ENCODE measurements around the gene FAHD2B. TPM values are rescaled to one million over a fixed set of nuclear protein-coding genes. Genes with fewer than 3 reads are reported as not detected.
"Not testable (repeated sequence)": the region's sequence is repeated elsewhere in the genome, so short reads cannot be mapped to it uniquely, and the experiment has no call there.

The FAHD2B gene
- total RNA-seq, 1 experiment from 2014 or later, result 8.9 TPM

DNA sequence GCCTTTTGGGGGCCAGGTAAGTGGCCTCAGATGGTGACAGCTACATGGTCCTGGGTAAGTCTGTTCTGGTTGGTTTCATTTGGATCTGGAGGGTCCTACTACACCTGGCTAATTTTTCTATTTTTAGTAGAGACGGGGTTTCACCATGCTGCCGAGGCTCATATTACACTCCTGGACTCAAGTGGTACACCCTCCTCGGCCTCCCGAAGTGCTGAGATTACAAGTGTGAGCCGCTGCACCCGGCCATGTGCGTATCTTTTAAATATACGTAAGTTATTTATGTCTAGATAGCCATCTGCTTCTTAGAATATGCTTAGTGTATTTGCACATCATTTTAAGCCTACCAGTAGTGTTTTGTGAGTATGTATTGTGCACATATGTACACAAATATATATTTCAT, 17.5 kb downstream of the FAHD2B start:
- in situ Hi-C loops (cut with HindIII; ENCODE audit: low pct_unique_long_range_greater_than_20kb, low sequenced_read_pairs); DNase-seq (ENCODE audit: low read depth): not testable (repeated sequence)

DNA sequence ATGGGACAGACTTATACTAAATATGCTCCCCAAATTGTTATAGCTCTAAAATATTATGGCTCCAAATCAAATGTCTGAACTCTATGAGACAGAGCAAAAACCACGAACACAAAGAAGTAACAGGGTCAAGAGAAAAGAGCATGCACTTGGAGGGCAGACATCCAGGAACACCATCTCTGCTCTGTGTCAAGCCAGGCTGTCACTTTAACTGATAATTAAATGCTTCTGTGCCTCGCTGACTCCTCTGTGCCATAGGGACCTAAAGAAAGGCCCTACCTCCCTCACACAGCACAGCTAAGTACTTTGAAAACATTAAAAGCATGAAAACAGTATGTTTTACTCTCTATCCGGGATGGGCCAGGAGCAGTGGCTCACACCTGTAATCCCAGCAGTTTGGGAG, 23.8 kb downstream of the FAHD2B start:
- in situ Hi-C loops (cut with HindIII; ENCODE audit: low pct_unique_long_range_greater_than_20kb, low sequenced_read_pairs); DNase-seq (ENCODE audit: low read depth): not testable (repeated sequence)

DNA sequence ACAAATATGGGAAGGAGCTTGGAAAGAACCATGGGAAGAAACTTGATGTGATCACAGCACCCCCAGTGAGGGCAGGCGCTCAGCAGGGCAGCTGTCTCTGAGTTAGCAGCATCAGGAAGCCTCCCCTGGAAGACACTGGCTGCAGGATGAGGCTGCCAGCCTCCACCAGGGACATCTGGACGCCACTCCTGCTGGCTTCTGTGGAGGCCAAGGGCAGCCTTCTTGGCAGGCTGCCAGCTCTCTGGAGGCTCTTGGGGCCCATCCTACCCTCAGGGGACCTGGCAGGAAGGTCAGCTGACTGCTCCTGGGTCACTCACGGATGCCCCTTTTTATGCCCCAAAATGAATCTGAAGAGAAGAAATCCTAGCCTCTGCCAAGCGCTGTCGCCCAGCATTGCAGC, 26.0 kb downstream of the FAHD2B start:
- DNase-seq (ENCODE audit: low read depth); in situ Hi-C loops (cut with HindIII; ENCODE audit: low pct_unique_long_range_greater_than_20kb, low sequenced_read_pairs): not testable (repeated sequence)

DNA sequence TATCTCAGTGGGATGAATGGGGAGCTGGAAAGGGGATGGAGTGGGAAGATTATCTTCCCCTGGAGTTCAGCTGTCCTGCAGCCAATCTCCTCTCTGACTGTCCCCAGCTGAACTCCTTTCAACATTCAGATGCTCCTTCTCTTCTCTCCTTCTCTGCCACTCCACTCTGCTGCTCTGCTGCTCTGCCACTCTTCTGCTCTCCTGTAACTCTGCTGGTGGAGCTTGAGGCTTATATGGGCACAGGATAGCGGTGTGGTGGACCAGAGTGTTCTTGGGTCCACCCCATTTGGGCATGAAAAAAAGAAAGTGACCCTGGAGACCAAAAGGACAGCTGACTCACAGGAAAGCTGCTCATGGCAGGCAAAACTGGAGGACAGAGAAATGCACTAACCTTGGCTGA, 26.6 kb downstream of the FAHD2B start:
- in situ Hi-C loops (cut with HindIII; ENCODE audit: low pct_unique_long_range_greater_than_20kb, low sequenced_read_pairs), result no loop called here
- no peak for DNase-seq (ENCODE audit: low read depth)

DNA sequence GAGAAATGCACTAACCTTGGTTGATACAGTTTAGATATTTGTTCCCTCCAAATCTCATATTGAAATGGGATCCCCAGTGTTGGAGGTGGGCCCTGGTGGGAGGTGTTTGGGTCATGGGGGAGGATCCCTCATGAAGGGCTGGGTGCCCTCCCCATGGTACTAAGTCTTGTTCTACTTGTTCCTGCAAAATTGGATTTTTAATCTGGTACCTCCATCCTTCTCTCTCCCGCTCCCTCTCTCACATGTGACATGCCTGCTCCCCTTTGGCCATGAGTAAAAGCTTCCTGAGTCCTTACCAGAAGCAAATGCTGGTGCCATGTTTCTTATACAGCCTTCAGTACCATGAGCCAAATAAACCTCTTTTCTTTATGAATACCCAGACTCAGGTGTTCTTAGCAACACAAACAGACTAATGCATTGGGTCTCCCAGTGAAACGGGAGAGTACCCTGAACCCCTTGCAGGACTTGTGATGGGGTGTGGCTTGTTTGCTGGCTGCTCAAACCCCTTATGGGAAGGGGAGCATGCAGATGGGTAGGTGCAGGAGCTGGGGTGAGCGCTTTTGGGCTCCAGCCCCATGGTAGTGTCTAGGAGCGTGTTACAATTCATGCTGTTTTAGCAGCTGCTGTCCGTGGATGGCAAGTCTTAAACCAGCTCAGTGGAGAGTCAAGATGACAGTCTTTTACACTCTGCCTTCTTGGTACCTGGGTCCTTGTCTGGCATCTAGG, 27.2 kb downstream of the FAHD2B start:
- DNase-seq (ENCODE audit: low read depth), result no peak
- in situ Hi-C loops (cut with HindIII; ENCODE audit: low pct_unique_long_range_greater_than_20kb, low sequenced_read_pairs), result no loop called here

DNA sequence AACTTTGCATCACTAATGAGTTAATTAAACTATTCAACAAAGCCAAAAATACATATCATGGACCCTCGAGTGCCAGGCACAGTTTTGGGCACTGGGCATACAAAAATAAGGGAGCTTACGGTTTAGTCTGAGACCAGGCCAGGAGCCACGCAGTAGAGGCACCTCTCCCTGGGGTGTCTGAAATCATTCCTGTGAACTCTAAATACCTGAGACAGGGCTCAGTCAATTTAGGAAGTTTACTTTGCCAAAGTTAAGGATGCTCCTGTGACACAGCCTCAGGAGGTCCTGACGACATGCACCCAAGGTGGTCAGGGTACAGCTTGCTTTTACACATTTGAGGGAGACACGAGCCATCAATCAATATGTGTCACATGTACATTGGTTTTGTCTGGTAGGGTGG, 28.7 kb downstream of the FAHD2B start:
- DNase-seq (ENCODE audit: low read depth); in situ Hi-C loops (cut with HindIII; ENCODE audit: low pct_unique_long_range_greater_than_20kb, low sequenced_read_pairs): not testable (repeated sequence)

DNA sequence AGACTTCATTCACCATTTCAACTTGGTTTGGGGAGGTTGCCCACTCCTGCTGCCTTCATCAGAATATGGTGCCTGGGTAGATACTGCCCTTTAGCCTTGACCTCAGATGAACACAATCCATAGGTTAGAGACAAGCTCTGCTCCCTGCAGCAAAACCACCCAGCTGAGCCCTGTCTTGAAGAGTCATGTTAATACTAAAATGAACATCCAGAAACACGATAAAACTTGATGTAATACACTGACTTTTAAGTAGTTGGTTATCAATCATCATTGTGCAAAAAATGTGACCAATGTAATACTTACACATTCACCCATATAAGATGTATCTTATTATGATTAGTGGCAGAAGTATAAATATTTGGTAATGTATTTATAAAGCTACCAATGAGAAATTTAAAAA, 32.7 kb downstream of the FAHD2B start:
- DNase-seq (ENCODE audit: low read depth); in situ Hi-C loops (cut with HindIII; ENCODE audit: low pct_unique_long_range_greater_than_20kb, low sequenced_read_pairs): not testable (repeated sequence)

DNA sequence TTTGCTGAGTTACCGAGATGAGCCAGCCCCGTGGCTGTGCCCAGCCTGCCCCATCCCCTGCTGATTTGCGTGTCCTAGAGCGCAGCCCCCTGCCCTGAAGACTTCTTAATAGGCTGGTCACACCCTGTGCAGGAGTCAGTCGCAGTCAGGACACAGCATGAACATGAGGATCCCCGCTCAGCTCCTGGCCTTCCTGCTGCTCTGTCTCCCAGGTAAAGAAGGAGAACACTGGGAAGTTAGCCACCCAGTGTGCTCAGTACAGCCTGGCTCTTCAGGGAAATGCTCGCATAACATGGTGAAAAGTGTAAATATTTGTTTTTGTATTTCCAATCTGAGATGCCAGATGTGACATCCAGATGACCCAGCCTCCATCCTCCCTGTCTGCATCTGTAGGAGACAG, 34.9 kb downstream of the FAHD2B start:
- DNase-seq (ENCODE audit: low read depth); in situ Hi-C loops (cut with HindIII; ENCODE audit: low pct_unique_long_range_greater_than_20kb, low sequenced_read_pairs): not testable (repeated sequence)

DNA sequence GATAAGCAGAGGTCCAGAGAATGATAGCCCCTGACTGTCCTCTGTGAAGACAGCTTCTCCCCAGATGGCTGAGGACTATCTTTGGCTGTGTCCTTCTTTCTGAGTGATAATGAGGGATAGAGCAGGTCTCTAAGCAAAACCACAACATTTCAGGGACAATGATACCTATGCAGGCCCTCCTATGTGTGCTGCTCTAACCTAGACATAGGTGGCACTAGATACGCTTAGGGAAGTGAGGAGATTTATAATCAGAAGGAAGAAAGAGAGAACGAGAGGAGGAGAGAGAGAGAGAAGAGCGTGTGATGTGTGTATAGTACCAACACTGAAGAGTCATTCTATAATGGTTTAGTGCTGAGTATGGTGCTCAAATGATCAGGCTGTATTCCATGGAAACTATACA, 38.5 kb downstream of the FAHD2B start:
- in situ Hi-C loops (cut with HindIII; ENCODE audit: low pct_unique_long_range_greater_than_20kb, low sequenced_read_pairs); DNase-seq (ENCODE audit: low read depth): not testable (repeated sequence)

DNA sequence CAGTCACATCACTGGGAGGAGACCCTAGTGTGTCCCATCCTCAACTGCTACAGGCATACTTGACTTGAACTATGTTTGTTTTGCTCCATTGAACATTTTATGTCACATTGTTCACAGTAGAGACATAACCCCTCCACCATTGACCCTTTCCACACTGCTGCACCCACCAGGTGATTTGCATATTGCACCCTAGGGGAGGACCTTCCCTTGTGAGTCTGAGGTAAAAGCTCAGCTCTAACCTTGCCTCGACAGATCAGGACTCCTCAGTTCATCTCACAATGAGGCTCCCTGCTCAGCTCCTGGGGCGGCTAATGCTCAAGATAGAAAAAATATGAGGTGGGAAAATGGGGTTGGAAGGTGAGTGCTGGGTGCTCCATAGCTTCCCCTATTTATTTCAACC, 44.6 kb downstream of the FAHD2B start:
- DNase-seq (ENCODE audit: low read depth); in situ Hi-C loops (cut with HindIII; ENCODE audit: low pct_unique_long_range_greater_than_20kb, low sequenced_read_pairs): not testable (repeated sequence)

DNA sequence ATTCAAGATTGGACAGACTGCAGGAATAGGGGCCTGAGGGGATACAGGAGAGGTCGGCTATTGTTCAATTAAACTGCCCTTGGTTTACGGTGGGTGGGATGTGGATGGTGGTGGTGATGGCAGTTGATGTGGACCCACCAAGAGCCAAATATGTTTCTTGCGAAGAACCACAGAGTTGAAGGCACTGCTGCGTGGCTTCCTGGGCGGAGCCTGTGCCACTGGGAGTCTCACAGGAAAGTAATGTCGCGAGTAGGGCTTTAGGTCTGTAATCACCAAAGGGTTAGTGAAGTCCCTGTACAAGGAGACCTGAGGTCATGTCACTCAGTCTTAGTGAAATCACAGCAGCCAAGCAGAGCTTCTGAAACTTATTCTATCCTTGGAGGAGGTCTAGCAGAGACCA, 46.2 kb downstream of the FAHD2B start:
- in situ Hi-C loops (cut with HindIII; ENCODE audit: low pct_unique_long_range_greater_than_20kb, low sequenced_read_pairs); DNase-seq (ENCODE audit: low read depth): not testable (repeated sequence)

DNA sequence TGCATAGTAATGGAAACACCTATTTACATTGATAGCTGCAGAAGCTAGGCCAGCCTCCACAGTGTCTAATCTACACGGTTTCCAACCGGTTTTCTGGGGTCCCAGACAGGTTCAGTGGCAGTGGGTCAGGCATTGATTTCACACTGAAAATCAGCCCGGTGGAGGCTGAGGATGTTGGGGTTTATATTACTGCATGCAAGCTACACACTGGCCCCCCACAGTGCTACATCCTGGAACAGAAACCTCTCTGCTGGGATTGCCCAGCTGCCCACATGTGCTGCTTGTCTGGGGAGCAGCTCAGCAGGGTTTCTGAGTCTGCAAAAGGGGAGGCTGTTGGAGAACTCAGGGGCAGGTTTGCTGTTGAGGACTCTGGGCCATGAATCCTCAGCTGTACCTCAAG, 48.0 kb downstream of the FAHD2B start:
- DNase-seq (ENCODE audit: low read depth); in situ Hi-C loops (cut with HindIII; ENCODE audit: low pct_unique_long_range_greater_than_20kb, low sequenced_read_pairs): not testable (repeated sequence)

DNA sequence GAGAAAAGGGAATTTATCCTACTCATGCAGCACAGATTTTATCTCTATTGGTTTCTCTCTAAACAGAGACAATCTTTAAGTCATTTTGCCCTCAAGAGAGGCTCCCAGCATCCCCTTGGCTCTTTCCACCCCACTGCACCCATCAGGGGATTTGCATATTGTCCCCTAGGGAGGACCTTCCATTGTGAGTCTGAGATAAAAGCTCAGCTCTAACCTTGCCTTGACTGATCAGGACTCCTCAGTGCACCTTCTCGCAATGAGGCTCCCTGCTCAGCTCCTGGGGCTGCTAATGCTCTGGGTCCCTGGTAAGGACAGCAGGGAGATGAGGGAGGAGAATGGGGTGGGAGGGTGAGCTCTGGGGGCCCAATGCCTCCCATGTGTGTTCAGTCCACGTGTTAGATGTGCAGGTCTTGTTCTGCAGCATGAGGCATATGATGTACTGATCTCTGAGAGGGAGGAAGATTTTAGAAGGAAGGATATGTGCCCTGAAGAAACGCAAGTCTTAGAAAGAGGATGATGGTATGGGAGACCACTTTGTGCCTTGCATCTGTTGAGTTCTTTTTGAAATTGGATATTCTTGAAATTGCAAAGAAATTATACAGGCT, 48.7 kb downstream of the FAHD2B start:
- DNase-seq (ENCODE audit: low read depth); in situ Hi-C loops (cut with HindIII; ENCODE audit: low pct_unique_long_range_greater_than_20kb, low sequenced_read_pairs): not testable (repeated sequence)

Other genes with a start within 250 kb of the FAHD2B start
- gene ANKRD39, start 236.9 kb downstream of the FAHD2B start, total RNA-seq (2014; rRNA removed; shearing (Covaris generic); ENCODE audit: low replicate concordance), result 33.2 and 53.3 TPM in 2 replicates
- 30.7 and 40.4 TPM in 2 replicates for gene SEMA4C, start 224.8 kb downstream of the FAHD2B start, total RNA-seq (2014; rRNA removed; shearing (Covaris generic); ENCODE audit: low replicate concordance)
- gene FAM178B, start 108.3 kb downstream of the FAHD2B start, total RNA-seq (2014; rRNA removed; shearing (Covaris generic); ENCODE audit: low replicate concordance), result not detected in 2 replicates
- gene ANKRD36, start 18.3 kb upstream of the FAHD2B start, total RNA-seq (2014; rRNA removed; shearing (Covaris generic); ENCODE audit: low replicate concordance), result 2.8 and 12.0 TPM in 2 replicates